T-helper 2 cell (primary cell): ENCODE results near the gene C12orf57.
A peak's percentile ranks its signal among the peaks of the same experiment; 100 is the strongest.

Experiments used
- DNase-seq, 5 experiments: peaks; one replicate each; pipeline versions ENCODE4 v3.0.0 to v3.0.0-alpha.2; 2012 to 2022

The C12orf57 gene

GRCh38 chr12:6954316-6955107, 10.7 kb downstream of the C12orf57 start:
- peak in 1 of 5 experiments; percentile 38 for DNase-seq

- DNase-seq, result no peak
Observed at GRCh38 chr12:6955108-6956020, 11.5 kb downstream of the C12orf57 start.

- peak in 2 of 5 experiments; percentile 51 to 57 for DNase-seq
Observed at GRCh38 chr12:6956021-6956727, 12.4 kb downstream of the C12orf57 start.

GRCh38 chr12:6957151-6957701, 13.4 kb downstream of the C12orf57 start:
- peak in 2 of 5 experiments; percentile 69 to 77 for DNase-seq

- DNase-seq, result no peak
Observed at GRCh38 chr12:6957741-6958608, 14.2 kb downstream of the C12orf57 start.

- no peak for DNase-seq
Observed at GRCh38 chr12:6958609-6959057, 14.8 kb downstream of the C12orf57 start.

- peak; percentile 40 to 92 (median 67) for DNase-seq
Observed at GRCh38 chr12:6959058-6959804, 15.4 kb downstream of the C12orf57 start.

GRCh38 chr12:6959805-6960592, 16.2 kb downstream of the C12orf57 start:
- DNase-seq, result no peak

- DNase-seq, result peak in 1 of 5 experiments; percentile 89
Observed at GRCh38 chr12:6960593-6961277, 16.9 kb downstream of the C12orf57 start.

GRCh38 chr12:6961278-6961694, 17.5 kb downstream of the C12orf57 start:
- DNase-seq, result peak; percentile 74 to 97 (median 91)

- DNase-seq, result peak in 2 of 5 experiments; percentile 39 to 81
Observed at GRCh38 chr12:6961695-6962284, 18.0 kb downstream of the C12orf57 start.

GRCh38 chr12:6962285-6963015, 18.6 kb downstream of the C12orf57 start:
- DNase-seq, result no peak

GRCh38 chr12:6963016-6963731, 19.4 kb downstream of the C12orf57 start:
- no peak for DNase-seq

GRCh38 chr12:6963791-6964413, 20.1 kb downstream of the C12orf57 start:
- no peak for DNase-seq

GRCh38 chr12:6964605-6965025, 20.8 kb downstream of the C12orf57 start:
- no peak for DNase-seq

GRCh38 chr12:6965026-6965661, 21.3 kb downstream of the C12orf57 start:
- peak; percentile 65 to 89 (median 77) for DNase-seq
